Liver (tissue), 9 donors: ENCODE measurements around the gene LDLRAD4. TPM values are rescaled to one million over a fixed set of nuclear protein-coding genes. Genes with fewer than 3 reads are reported as not detected.

Experiments
- DNase-seq: peaks from one replicate; pipeline ENCODE4 v3.0.0-alpha.2; 2017; ENCODE audit warnings: low spot score
- H3K27ac ChIP-seq, 2 donors: one replicate each; pipeline ENCODE4 v1.7.0; 2013; ENCODE audit warnings: inconsistent platforms in 2 of 2, low read length in 2 of 2, control low read depth in 1 of 2, low read depth in 1 of 2, mild to moderate bottlenecking in 1 of 2
- H3K27me3 ChIP-seq, 4 donors: one replicate each; pipeline versions ENCODE4 v1.6.1 to v1.7.0; 2013; ENCODE audit warnings: low read length in 3 of 4, inconsistent platforms in 1 of 4, mild to moderate bottlenecking in 1 of 4, moderate library complexity in 1 of 4; ENCODE audit not compliant: control insufficient read depth in 4 of 4, insufficient read depth in 4 of 4
- H3K36me3 ChIP-seq, 4 donors: one replicate each; pipeline versions ENCODE4 v1.6.1 to v1.7.0; 2013; ENCODE audit warnings: low read length in 3 of 4, mild to moderate bottlenecking in 3 of 4, low read depth in 1 of 4, moderate library complexity in 1 of 4; ENCODE audit not compliant: control insufficient read depth in 4 of 4, insufficient read depth in 3 of 4
- H3K4me1 ChIP-seq, 4 donors: one replicate each; pipeline versions ENCODE4 v1.6.1 to v1.7.0; 2013; ENCODE audit warnings: low read length in 3 of 4, mild to moderate bottlenecking in 3 of 4, moderate library complexity in 1 of 4; ENCODE audit not compliant: control insufficient read depth in 4 of 4, insufficient read depth in 4 of 4
- H3K4me3 ChIP-seq, 3 donors: one replicate each; pipeline versions ENCODE4 v1.6.1 to v1.7.0; 2013; ENCODE audit warnings: low read length in 3 of 3, control low read depth in 1 of 3, low read depth in 1 of 3, mild to moderate bottlenecking in 1 of 3
- H3K9ac ChIP-seq, 2 donors: one replicate each; pipeline ENCODE4 v1.7.0; 2013; ENCODE audit warnings: low read length in 2 of 2, mild to moderate bottlenecking in 2 of 2, moderate library complexity in 2 of 2, control low read depth in 1 of 2, low read depth in 1 of 2
- H3K9me3 ChIP-seq, 4 donors: one replicate each; pipeline versions ENCODE4 v1.6.1 to v1.7.0; 2013; ENCODE audit warnings: low read length in 3 of 4; ENCODE audit not compliant: control insufficient read depth in 4 of 4
- CTCF ChIP-seq: fragments of 150-350 bp; IDR thresholded peaks from 2 replicates; pipeline ENCODE4 v1.5.1; 2017; ENCODE audit warnings: improper control_type of control experiment, low read depth, low read length; ENCODE audit not compliant: missing input control
- EGR1 ChIP-seq, 2 donors: IDR thresholded peaks; 2 replicates each; pipeline ENCODE4 v1.6.1; 2016 to 2018; ENCODE audit warnings: antibody characterized with exemption in 2 of 2, low read depth in 2 of 2
- FOXA1 ChIP-seq: IDR thresholded peaks from 2 replicates; pipeline ENCODE4 v1.6.1; 2016; ENCODE audit warnings: antibody characterized with exemption
- FOXA2 ChIP-seq: IDR thresholded peaks from 2 replicates; pipeline ENCODE4 v1.6.1; 2016; ENCODE audit warnings: antibody characterized with exemption
- GABPA ChIP-seq, 2 donors: IDR thresholded peaks in 1 of 2; conservative IDR thresholded peaks in 1 of 2; 2 replicates each; pipeline ENCODE4 v1.6.1; 2016; ENCODE audit warnings: antibody characterized with exemption in 2 of 2, mild to moderate bottlenecking in 1 of 2, moderate library complexity in 1 of 2
- HNF4A ChIP-seq, 2 donors: conservative IDR thresholded peaks; 2 replicates each; pipeline ENCODE4 v1.6.1; 2016; ENCODE audit warnings: antibody characterized with exemption in 2 of 2, mild to moderate bottlenecking in 2 of 2
- HNF4G ChIP-seq: IDR thresholded peaks from 2 replicates; pipeline ENCODE4 v1.6.1; 2016; ENCODE audit warnings: antibody characterized with exemption
- JUND ChIP-seq, 2 donors: IDR thresholded peaks; 2 replicates each; pipeline ENCODE4 v1.6.1; 2016; ENCODE audit warnings: antibody characterized with exemption in 2 of 2
- MAX ChIP-seq: IDR thresholded peaks from 2 replicates; pipeline ENCODE4 v1.6.1; 2016; ENCODE audit warnings: antibody characterized with exemption
- NR2F2 ChIP-seq: IDR thresholded peaks from 2 replicates; pipeline ENCODE4 v1.6.1; 2016; ENCODE audit warnings: antibody characterized with exemption
- RAD21 ChIP-seq, 2 donors: IDR thresholded peaks; 2 replicates each; pipeline ENCODE4 v1.6.1; 2016; ENCODE audit warnings: antibody characterized with exemption in 2 of 2, mild to moderate bottlenecking in 2 of 2
- REST ChIP-seq: IDR thresholded peaks from 2 replicates; pipeline ENCODE4 v1.6.1; 2016; ENCODE audit warnings: antibody characterized with exemption, mild to moderate bottlenecking
- RXRA ChIP-seq, 2 donors: IDR thresholded peaks; 2 replicates each; pipeline ENCODE4 v1.6.1; 2017 to 2018; ENCODE audit warnings: antibody characterized with exemption in 2 of 2, mild to moderate bottlenecking in 1 of 2
- SP1 ChIP-seq: IDR thresholded peaks from 2 replicates; pipeline ENCODE4 v1.6.1; 2018; ENCODE audit warnings: antibody characterized with exemption, mild to moderate bottlenecking
- TAF1 ChIP-seq: conservative IDR thresholded peaks from 2 replicates; pipeline ENCODE4 v1.6.1; 2016; ENCODE audit warnings: antibody characterized with exemption, mild to moderate bottlenecking
- YY1 ChIP-seq: IDR thresholded peaks from 2 replicates; pipeline ENCODE4 v1.6.1; 2016; ENCODE audit warnings: antibody characterized with exemption, mild to moderate bottlenecking
- ZBTB33 ChIP-seq: IDR thresholded peaks from 2 replicates; pipeline ENCODE4 v1.6.1; 2016; ENCODE audit warnings: antibody characterized with exemption
- WGBS: extraction: QIAGEN DNeasy Blood & Tissue Kit; methylation state at CpG from one replicate; pipeline ENCODE4 v1.1.7; 2013; 5-methylcytosine and 5-hydroxymethylcytosine counted together
- polyA plus RNA-seq, 2 donors: library from polyadenylated mRNA; stranded (reverse) in 1 of 2; unstranded in 1 of 2; fragments of 200-250 nt in 1 of 2; fragments of >200 nt in 1 of 2; fragmentation: Nextera tagmentation in 1 of 2; extraction: Ambion mirVana in 1 of 2; gene quantifications; one replicate each; pipeline versions ENCODE4 v1.2.1 to v1.2.3, GENCODE V29; 2013 to 2015
- total RNA-seq, 2 donors: library from RNA; depleted of rRNA; stranded (reverse); fragments of >200 nt; gene quantifications; one replicate each; pipeline ENCODE4 v1.2.3, GENCODE V29; 2014
- donor health status: healthy.
- donor health status: healthy.
- donor health status: healthy.
- donor health status: healthy.
- donor health status: healthy.

LDLRAD4 gene
- total and polyA plus RNA-seq, 4 donors, result 4.8 to 41.7 (median 12.7) TPM

GRCh38 chr18:13393338-13393737 is 174.8 kb downstream of the LDLRAD4 start:
- DNase-seq, result no peak
- Histone ChIP-seq H3K4me3 (no peak overlapping the region), H3K9ac (no peak overlapping the region), H3K27ac (no peak overlapping the region), H3K4me1 (peaks cover 0 to 12% (median 5%) of the 10 kb centered on the region in 4 donors), H3K9me3 (no peaks in the 10 kb centered on the region), H3K27me3 (no peaks in the 10 kb centered on the region), H3K36me3 (peaks cover 3 to 15% (median 4%) of the 10 kb centered on the region in 4 donors)
- TF ChIP-seq SP1, result no peak
- TF ChIP-seq HNF4A (conservative IDR thresholded peaks at IDR 0.05), result no peak
- TF ChIP-seq MAX, result no peak
- TF ChIP-seq FOXA2, result no peak
- TF ChIP-seq YY1, result no peak
- no peak for TF ChIP-seq GABPA (IDR thresholded peaks at IDR 0.05 in 1 of 2, conservative IDR thresholded peaks at IDR 0.05 in 1 of 2)
- TF ChIP-seq TAF1, result no peak
- TF ChIP-seq CTCF, result no peak
- TF ChIP-seq RXRA (IDR thresholded peaks at IDR 0.05), result no peak
- no peak for TF ChIP-seq ZBTB33
- TF ChIP-seq JUND (IDR thresholded peaks at IDR 0.05), result no peak
- TF ChIP-seq REST, result no peak
- TF ChIP-seq NR2F2, result no peak
- no peak for TF ChIP-seq FOXA1
- TF ChIP-seq HNF4G, result no peak
- no peak for TF ChIP-seq RAD21 (IDR thresholded peaks at IDR 0.05)
- TF ChIP-seq EGR1 (IDR thresholded peaks at IDR 0.05; ENCODE audit: low read depth in 2 of 2), result no peak
- WGBS, result 52% methylated on average over 11 of the region's 11 CpGs

- Histone ChIP-seq H3K27ac (no peak overlapping the region), H3K9me3 (no peaks in the 10 kb centered on the region), H3K4me3 (no peak overlapping the region), H3K27me3 (no peaks in the 10 kb centered on the region), H3K9ac (no peak overlapping the region), H3K36me3 (peaks cover 2 to 8% (median 4%) of the 10 kb centered on the region in 4 donors), H3K4me1 (peaks cover 0 to 12% (median 5%) of the 10 kb centered on the region in 4 donors)
- 83% methylated on average over 3 of the region's 3 CpGs for WGBS
- no peak for DNase-seq
- no peak for TF ChIP-seq JUND (IDR thresholded peaks at IDR 0.05)
- TF ChIP-seq REST, result no peak
- no peak for TF ChIP-seq RAD21 (IDR thresholded peaks at IDR 0.05)
- TF ChIP-seq TAF1, result no peak
- TF ChIP-seq SP1, result no peak
- TF ChIP-seq HNF4G, result no peak
- no peak for TF ChIP-seq ZBTB33
- no peak for TF ChIP-seq EGR1 (IDR thresholded peaks at IDR 0.05; ENCODE audit: low read depth in 2 of 2)
- TF ChIP-seq RXRA (IDR thresholded peaks at IDR 0.05), result no peak
- TF ChIP-seq YY1, result no peak
- no peak for TF ChIP-seq HNF4A (conservative IDR thresholded peaks at IDR 0.05)
- TF ChIP-seq GABPA (IDR thresholded peaks at IDR 0.05 in 1 of 2, conservative IDR thresholded peaks at IDR 0.05 in 1 of 2), result no peak
- TF ChIP-seq NR2F2, result no peak
These were observed 176.2 kb downstream of the LDLRAD4 start for GRCh38 chr18:13394801-13395200.
